Upper lobe of left lung (tissue), 6 donors: ENCODE measurements around the gene USP48. TPM values are rescaled to one million over a fixed set of nuclear protein-coding genes. Genes with fewer than 3 reads are reported as not detected.

Experiments used
- ATAC-seq, 2 donors: fragments of 200-7000 bp; cut with Tn5 transposase; one replicate each; pipeline ENCODE4 v1.9.1; 2022; ENCODE audit warnings: mild to moderate bottlenecking in 2 of 2, moderate library complexity in 2 of 2; ENCODE audit not compliant: low FRiP score in 2 of 2
- DNase-seq, 2 donors: peaks; one replicate each; pipeline ENCODE4 v3.0.0-alpha.2; 2019 to 2020
- H3K27ac ChIP-seq, 4 donors: fragments of 200-600 bp; sonication (generic); one replicate each; pipeline ENCODE4 v1.5.1; 2016 to 2019
- H3K27me3 ChIP-seq, 4 donors: fragments of 200-600 bp; sonication (generic); one replicate each; pipeline ENCODE4 v1.5.1; 2017 to 2019
- H3K36me3 ChIP-seq, 4 donors: fragments of 200-600 bp; sonication (generic); one replicate each; pipeline ENCODE4 v1.5.1; 2016 to 2019
- H3K4me1 ChIP-seq, 4 donors: fragments of 200-600 bp; sonication (generic); one replicate each; pipeline ENCODE4 v1.5.1; 2018 to 2019
- H3K4me3 ChIP-seq, 4 donors: fragments of 200-600 bp; sonication (generic); one replicate each; pipeline ENCODE4 v1.5.1; 2017 to 2019; ENCODE audit warnings: mild to moderate bottlenecking in 2 of 4, moderate library complexity in 1 of 4
- H3K9me3 ChIP-seq, 4 donors: fragments of 200-600 bp; sonication (generic); one replicate each; pipeline ENCODE4 v1.5.1; 2018 to 2019
- EP300 ChIP-seq, 4 donors: sonication (generic); formaldehyde crosslinking; IDR thresholded peaks; one replicate each; pipeline ENCODE4 v1.5.1; 2017; ENCODE audit warnings: antibody characterized with exemption in 4 of 4, control low read depth in 2 of 4
- POLR2A ChIP-seq, 4 donors: fragments of 450-650 bp; IDR thresholded peaks; one replicate each; pipeline ENCODE4 v1.5.1; 2016 to 2017; ENCODE audit warnings: antibody characterized with exemption in 4 of 4, mild to moderate bottlenecking in 2 of 4
- POLR2AphosphoS5 ChIP-seq, 2 donors: sonication (generic); formaldehyde crosslinking; IDR thresholded peaks; one replicate each; pipeline ENCODE4 v1.5.1; 2017; ENCODE audit warnings: antibody characterized with exemption in 2 of 2
- WGBS, 2 donors: methylation state at CpG; one replicate each; pipeline ENCODE4 v1.1.5; 2017 to 2018; 5-methylcytosine and 5-hydroxymethylcytosine counted together
- total RNA-seq, 6 donors: library from RNA; depleted of rRNA in 4 of 6; stranded (reverse); fragments of >200 nt in 4 of 6; gene quantifications; one replicate each; pipeline versions ENCODE4 v1.1.0 to v1.2.1, GENCODE V29; 2016 to 2021
- TF ChIP-seq, protein P1 (sequence below), 6 experiments: fragments of 450-650 bp in 4 of 6; fragments of 200-600 bp in 2 of 6; sonication (generic) in 2 of 6; IDR thresholded peaks; one replicate each; pipeline ENCODE4 v1.5.1; 2016 to 2019; ENCODE audit warnings: antibody characterized with exemption in 6 of 6
- donor health status: DM: no; HTN: no; CAD: no; lungs with moderate emphysema.
- donor health status: DM: no; HTN: yes; CAD: no; lungs with severe emphysema.

The USP48 gene
- total RNA-seq, 6 donors from 2014 or later = 39.1 to 173 (median 53.4) TPM

DNA sequence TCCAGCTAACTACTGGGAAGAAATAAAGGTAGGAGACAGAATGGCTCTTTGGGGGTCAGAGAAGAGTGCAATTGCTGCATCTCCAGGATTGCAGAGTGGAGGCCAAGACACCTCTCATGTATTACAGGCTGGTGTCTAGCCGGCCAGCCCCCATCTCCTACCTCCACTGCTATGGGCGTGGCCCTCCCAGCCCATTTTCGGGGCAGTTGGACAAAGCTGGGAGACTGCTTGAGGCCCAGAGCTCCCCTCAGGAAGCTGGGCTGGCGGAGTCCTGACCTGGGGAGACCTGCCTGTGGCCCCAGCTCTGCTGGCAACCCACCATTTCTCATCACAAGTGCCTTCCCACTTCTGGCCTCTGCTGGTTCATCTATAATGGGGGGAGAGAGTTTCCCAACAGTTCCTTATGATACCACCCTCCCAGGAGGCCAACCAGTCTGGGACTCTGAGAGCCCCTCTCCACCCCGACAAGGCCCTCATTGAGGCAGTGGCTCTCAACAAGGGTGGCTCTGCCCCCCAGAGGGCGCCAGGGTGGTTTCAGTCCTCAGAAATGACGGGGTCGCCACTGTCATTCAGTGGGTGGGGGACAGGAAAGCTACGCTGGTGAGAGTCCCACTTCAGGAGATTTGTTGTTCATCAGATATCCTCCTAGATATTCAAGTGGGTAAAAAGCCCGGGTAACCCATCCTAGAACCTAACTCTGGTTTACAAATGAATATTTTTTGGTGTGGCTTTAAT is 125.3 kb downstream of the USP48 start:
- no peak for TF ChIP-seq EP300 (IDR thresholded peaks at IDR 0.05)
- TF ChIP-seq POLR2AphosphoS5 (IDR thresholded peaks at IDR 0.05) = no peak
- TF ChIP-seq, protein P1, sequence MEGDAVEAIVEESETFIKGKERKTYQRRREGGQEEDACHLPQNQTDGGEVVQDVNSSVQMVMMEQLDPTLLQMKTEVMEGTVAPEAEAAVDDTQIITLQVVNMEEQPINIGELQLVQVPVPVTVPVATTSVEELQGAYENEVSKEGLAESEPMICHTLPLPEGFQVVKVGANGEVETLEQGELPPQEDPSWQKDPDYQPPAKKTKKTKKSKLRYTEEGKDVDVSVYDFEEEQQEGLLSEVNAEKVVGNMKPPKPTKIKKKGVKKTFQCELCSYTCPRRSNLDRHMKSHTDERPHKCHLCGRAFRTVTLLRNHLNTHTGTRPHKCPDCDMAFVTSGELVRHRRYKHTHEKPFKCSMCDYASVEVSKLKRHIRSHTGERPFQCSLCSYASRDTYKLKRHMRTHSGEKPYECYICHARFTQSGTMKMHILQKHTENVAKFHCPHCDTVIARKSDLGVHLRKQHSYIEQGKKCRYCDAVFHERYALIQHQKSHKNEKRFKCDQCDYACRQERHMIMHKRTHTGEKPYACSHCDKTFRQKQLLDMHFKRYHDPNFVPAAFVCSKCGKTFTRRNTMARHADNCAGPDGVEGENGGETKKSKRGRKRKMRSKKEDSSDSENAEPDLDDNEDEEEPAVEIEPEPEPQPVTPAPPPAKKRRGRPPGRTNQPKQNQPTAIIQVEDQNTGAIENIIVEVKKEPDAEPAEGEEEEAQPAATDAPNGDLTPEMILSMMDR (IDR thresholded peaks at IDR 0.05) = no peak
- no peak for TF ChIP-seq POLR2A (IDR thresholded peaks at IDR 0.05)
- no peak for ATAC-seq
- no peaks in the 10 kb centered on the region for H3K9me3 ChIP-seq
- no peak for DNase-seq
- H3K27me3 ChIP-seq = no peaks in the 10 kb centered on the region
- 50 to 53% methylated on average over 7 to 10 of the region's 10 CpGs for WGBS, 2 donors
- no peaks in the 10 kb centered on the region for H3K36me3 ChIP-seq
- H3K27ac ChIP-seq = no peak overlapping the region
- H3K4me1 ChIP-seq = peaks cover 3 to 18% (median 15%) of the 10 kb centered on the region in 4 donors
- no peak overlapping the region for H3K4me3 ChIP-seq

DNA sequence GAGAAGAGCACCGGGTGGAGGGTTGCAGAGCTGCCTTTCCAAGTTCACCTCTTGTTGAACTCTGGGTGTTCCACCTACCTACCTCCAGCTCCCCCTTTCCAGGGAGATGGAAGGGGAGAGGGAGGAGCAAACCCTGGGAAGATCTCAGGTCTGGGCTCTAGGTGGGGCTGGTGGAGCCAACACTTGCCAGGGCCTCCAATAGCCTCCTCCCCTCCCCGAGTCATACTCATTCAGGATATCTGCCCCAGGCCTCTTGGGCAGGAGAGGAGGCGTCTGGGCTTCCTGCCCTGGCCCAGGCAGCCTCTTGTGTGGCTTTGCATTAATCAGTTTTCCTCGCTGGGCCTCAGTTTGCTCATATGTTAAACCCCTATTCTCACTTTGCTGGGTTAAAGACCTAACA is 127.2 kb downstream of the USP48 start:
- peaks cover 0 to 15% (median 0%) of the 10 kb centered on the region in 4 donors for H3K27me3 ChIP-seq
- 37 to 48% methylated on average over 4 of the region's 4 CpGs for WGBS, 2 donors
- no peak for ATAC-seq
- H3K27ac ChIP-seq = no peak overlapping the region
- TF ChIP-seq POLR2AphosphoS5 (IDR thresholded peaks at IDR 0.05) (no peak), POLR2A (IDR thresholded peaks at IDR 0.05) (no peak), EP300 (IDR thresholded peaks at IDR 0.05) (no peak)
- TF ChIP-seq, protein P1 (IDR thresholded peaks at IDR 0.05) = no peak
- peak in 1 of 2 donors; percentile 58 for DNase-seq
- H3K36me3 ChIP-seq = no peaks in the 10 kb centered on the region
- no peak overlapping the region for H3K4me3 ChIP-seq
- no peaks in the 10 kb centered on the region for H3K9me3 ChIP-seq
- peaks cover 12 to 35% (median 26%) of the 10 kb centered on the region in 4 donors for H3K4me1 ChIP-seq

DNA sequence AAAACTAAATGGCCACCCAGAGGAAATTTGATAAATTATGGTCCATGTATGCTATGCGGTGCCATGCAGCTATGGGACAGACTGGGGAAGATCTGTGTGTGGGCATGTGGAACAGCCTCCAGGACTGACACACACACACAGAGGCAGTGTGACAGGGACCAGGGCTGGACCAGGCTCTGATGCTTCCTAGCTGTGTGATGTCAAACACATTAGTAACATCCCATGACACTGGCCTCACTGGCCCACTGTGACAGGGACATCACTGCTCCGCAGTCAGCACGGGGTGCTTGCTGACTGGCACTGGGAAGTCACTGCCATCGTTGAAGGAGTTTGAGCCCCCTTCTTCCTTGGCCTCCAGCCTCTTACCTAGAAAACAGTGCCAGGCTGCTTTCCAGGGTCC is 127.7 kb downstream of the USP48 start:
- 78 to 94% methylated on average over 1 to 4 of the region's 4 CpGs for WGBS, 2 donors
- ATAC-seq = no peak
- Histone ChIP-seq H3K27me3 (peaks cover 0 to 17% (median 0%) of the 10 kb centered on the region in 4 donors), H3K4me1 (peaks cover 12 to 38% (median 27%) of the 10 kb centered on the region in 4 donors), H3K36me3 (no peaks in the 10 kb centered on the region), H3K4me3 (no peak overlapping the region), H3K27ac (no peak overlapping the region), H3K9me3 (no peaks in the 10 kb centered on the region)
- no peak for TF ChIP-seq POLR2AphosphoS5 (IDR thresholded peaks at IDR 0.05)
- DNase-seq = no peak

DNA sequence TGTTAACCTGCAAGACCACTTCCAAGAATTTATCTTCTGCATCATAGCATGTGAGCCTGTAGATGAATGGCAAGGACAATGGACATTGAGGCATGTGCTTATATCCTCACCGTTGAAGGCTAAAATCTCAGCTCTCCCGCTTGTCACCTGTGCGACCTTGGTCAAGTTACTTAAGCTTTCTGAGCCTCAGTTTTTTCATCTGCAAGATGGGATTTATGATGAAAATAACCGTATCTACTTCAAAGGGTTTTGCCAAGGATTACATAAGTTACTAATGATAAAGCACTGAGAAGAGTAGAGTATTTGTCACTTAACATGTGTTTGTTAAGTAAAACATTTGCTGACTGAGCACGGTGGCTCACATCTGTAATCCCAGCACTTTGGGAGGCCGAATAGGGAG is 128.7 kb downstream of the USP48 start:
- no peaks in the 10 kb centered on the region for H3K36me3 ChIP-seq
- 75 to 77% methylated on average over 6 of the region's 6 CpGs for WGBS, 2 donors
- H3K27me3 ChIP-seq = peaks cover 0 to 17% (median 0%) of the 10 kb centered on the region in 4 donors
- ATAC-seq (no peak), DNase-seq (no peak)
- H3K27ac ChIP-seq = no peak overlapping the region
- H3K9me3 ChIP-seq = no peaks in the 10 kb centered on the region
- H3K4me1 ChIP-seq = peaks cover 9 to 33% (median 23%) of the 10 kb centered on the region in 4 donors
- TF ChIP-seq, protein P1 (IDR thresholded peaks at IDR 0.05) = no peak
- TF ChIP-seq POLR2A (IDR thresholded peaks at IDR 0.05) (no peak), POLR2AphosphoS5 (IDR thresholded peaks at IDR 0.05) (no peak), EP300 (IDR thresholded peaks at IDR 0.05) (no peak)
- H3K4me3 ChIP-seq = no peak overlapping the region

DNA sequence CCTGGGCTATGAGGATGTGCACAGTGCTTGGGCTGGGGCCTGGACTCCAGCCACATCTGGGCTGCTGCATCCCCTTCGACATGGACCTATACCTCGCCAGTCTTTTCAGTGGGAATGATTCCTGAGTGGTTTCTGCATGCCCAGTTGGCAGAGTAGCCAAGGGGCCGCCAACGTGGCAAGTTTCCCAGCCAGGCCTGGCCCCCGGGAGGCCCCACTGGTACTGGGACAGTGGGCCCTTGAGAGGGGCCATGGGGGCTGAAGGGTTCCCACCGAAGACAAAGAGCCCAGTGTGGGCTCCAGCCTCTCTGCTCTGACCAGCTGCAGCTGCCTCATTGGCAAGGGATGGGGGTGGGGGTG is 129.2 kb downstream of the USP48 start:
- Histone ChIP-seq H3K4me1 (peaks cover 9 to 30% (median 22%) of the 10 kb centered on the region in 4 donors), H3K4me3 (no peak overlapping the region), H3K27me3 (peaks cover 0 to 21% (median 0%) of the 10 kb centered on the region in 4 donors), H3K27ac (peak overlapping the region in 2 of 4 donors; percentile 40 to 49), H3K36me3 (no peaks in the 10 kb centered on the region), H3K9me3 (no peaks in the 10 kb centered on the region)
- WGBS, 2 donors = 77 to 80% methylated on average over 1 to 3 of the region's 6 CpGs
- ATAC-seq (no peak), DNase-seq (no peak)
- TF ChIP-seq EP300 (IDR thresholded peaks at IDR 0.05) = no peak
- TF ChIP-seq POLR2A (IDR thresholded peaks at IDR 0.05) = no peak
- TF ChIP-seq POLR2AphosphoS5 (IDR thresholded peaks at IDR 0.05) = no peak
- TF ChIP-seq, protein P1 (IDR thresholded peaks at IDR 0.05) = no peak
